Brain microvascular endothelial cell (primary cell): Measurements from ENCODE around the gene FAM149B1.
A peak's percentile ranks its signal among the peaks of the same experiment; 100 is the strongest.

ENCODE experiments used
- DNase-seq: peaks from one replicate; pipeline ENCODE4 v3.0.0-alpha.2; 2020
- H3K27ac ChIP-seq: fragments of 250-450 bp; sonication (Bioruptor Pico); 2 replicates; pipeline ENCODE4 v1.5.1; 2020; ENCODE audit warnings: mild to moderate bottlenecking, moderate library complexity
- H3K27me3 ChIP-seq: fragments of 250-450 bp; sonication (Bioruptor Pico); replicated peaks from 2 replicates; pipeline ENCODE4 v1.5.1; 2020; ENCODE audit warnings: mild to moderate bottlenecking
- H3K36me3 ChIP-seq: fragments of 250-450 bp; sonication (Bioruptor Pico); replicated peaks from 2 replicates; pipeline ENCODE4 v1.5.1; 2020; ENCODE audit warnings: mild to moderate bottlenecking
- H3K4me3 ChIP-seq: 2 replicates; pipeline ENCODE4 v1.5.1; 2011; ENCODE audit warnings: low read depth, mild to moderate bottlenecking, control low read depth, low read length, moderate library complexity
- in situ Hi-C: cut with HindIII; loops from 2 replicates; pipeline ENCODE4 v1.10.0; 2017; ENCODE audit warnings: low sequenced_read_pairs, low pct_ligation_motif_present
- TF ChIP-seq, protein P1 (sequence below): IDR thresholded peaks from 2 replicates; pipeline ENCODE4 v1.5.1; 2011; ENCODE audit warnings: low read depth, mild to moderate bottlenecking, moderate library complexity, low read length, control low read depth, inconsistent platforms; ENCODE audit errors: missing control alignments

The FAM149B1 gene

DNA sequence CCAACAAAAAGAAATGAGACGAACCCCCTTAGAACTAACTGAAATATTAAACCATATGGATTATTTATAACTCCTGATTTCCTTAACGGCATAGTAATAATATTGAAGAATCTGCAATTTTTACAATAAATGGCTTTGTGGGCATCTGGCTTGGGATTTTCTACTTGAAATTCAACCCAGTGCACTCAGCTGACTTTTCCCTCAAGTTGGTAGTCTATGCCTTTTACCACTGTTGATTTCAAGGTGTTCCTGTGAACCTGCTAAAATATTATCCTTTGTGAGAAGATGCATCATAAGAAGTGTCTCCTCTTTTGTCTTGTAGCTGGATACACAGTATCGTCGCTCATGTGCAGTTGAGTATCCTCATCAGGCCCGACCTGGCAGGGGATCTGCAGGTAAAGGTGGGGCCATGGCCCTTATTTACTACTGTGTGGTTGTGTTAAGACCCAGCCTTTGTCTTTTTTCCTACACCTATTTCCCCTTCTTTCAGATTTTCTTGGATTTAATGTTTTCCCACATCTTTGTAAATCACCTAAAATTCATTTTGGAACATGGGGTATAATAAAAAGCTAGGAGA, 71.2 kb downstream of the FAM149B1 start:
- H3K4me3 ChIP-seq, result no peak overlapping the region
- peaks cover 26% of the 10 kb centered on the region for H3K36me3 ChIP-seq

DNA sequence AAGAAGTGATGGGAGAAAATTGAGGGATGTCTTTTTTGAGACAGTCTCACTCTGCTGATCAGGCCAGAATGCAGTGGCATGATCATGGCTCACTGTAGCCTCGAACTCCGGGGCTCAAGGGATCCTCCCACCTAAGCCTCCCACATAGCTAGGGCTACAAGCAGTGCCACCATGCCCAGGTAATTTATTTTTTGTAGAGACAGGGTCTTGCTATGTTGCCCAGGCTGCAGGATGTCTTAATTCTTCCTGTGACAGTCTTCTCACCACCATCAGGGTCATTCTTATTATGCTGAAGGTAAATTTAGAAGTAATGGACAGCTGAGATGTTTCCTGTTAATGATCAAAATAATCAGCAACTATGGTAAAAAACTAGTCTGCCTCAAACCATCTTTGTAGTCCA, 72.0 kb downstream of the FAM149B1 start:
- in situ Hi-C loops, result no loop called here

More for the DNA sequence above, 71.2 kb downstream of the FAM149B1 start:
- Histone ChIP-seq H3K27me3 (no peaks in the 10 kb centered on the region), H3K27ac (no peak overlapping the region)
- in situ Hi-C loops, result no loop called here
- no peak for DNase-seq
- TF ChIP-seq, protein P1, sequence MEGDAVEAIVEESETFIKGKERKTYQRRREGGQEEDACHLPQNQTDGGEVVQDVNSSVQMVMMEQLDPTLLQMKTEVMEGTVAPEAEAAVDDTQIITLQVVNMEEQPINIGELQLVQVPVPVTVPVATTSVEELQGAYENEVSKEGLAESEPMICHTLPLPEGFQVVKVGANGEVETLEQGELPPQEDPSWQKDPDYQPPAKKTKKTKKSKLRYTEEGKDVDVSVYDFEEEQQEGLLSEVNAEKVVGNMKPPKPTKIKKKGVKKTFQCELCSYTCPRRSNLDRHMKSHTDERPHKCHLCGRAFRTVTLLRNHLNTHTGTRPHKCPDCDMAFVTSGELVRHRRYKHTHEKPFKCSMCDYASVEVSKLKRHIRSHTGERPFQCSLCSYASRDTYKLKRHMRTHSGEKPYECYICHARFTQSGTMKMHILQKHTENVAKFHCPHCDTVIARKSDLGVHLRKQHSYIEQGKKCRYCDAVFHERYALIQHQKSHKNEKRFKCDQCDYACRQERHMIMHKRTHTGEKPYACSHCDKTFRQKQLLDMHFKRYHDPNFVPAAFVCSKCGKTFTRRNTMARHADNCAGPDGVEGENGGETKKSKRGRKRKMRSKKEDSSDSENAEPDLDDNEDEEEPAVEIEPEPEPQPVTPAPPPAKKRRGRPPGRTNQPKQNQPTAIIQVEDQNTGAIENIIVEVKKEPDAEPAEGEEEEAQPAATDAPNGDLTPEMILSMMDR, result no peak

DNA sequence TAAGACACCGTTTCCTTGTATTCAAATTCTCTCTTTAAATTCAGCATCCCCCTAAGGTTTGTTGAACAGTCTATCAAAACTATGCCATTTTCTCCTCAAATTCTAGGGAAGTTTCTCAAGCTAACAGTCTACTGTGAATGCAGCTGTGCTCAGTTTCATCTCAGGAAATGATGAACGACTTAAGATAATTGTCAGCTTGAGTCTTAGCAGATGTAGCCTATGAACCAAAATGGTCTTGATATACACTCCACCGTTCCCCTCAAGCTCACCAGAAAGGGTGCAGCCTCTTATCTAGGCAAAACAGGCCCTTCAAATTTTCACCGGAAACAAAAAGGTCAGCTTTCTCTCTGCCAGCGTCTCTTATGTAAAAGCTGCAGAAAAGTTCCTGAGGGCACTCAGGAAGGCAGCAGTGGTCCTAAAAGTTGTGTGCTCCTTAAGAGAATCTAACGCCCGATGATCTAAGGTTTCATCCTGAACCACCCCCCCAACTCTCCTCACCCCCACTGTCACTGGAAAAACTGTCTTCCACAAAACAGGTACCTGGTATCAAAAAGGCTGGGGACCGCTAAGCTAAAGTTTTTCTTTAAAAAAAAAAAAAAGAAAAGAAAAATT, 77.1 kb downstream of the FAM149B1 start:
- Histone ChIP-seq H3K4me3 (peak overlapping the region; percentile 84), H3K27ac (no peak overlapping the region), H3K27me3 (no peaks in the 10 kb centered on the region), H3K36me3 (peaks cover 22% of the 10 kb centered on the region)
- no peak for DNase-seq
- TF ChIP-seq, protein P1, result no peak
- in situ Hi-C loops, result no loop called here

More for the DNA sequence above, 72.0 kb downstream of the FAM149B1 start:
- Histone ChIP-seq H3K36me3 (peaks cover 28% of the 10 kb centered on the region), H3K27ac (no peak overlapping the region), H3K4me3 (no peak overlapping the region), H3K27me3 (no peaks in the 10 kb centered on the region)
- TF ChIP-seq, protein P1, result no peak
- no peak for DNase-seq

DNA sequence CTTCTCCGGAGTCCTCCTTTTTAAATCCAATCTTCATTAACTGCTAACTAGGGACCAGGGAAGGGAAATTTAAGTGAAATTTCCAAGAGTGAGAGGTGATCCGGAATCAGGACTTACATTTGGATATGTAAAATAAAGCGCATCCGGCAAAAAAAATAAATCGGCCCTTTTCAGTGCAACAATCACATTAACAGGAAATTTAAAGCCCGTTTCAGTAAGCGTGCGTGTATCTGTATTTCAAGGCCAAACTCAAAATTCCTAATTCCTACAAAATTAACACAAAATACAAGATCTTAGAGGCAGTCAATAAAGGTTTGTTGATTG, 78.4 kb downstream of the FAM149B1 start:
- H3K36me3 ChIP-seq, result peaks cover 15% of the 10 kb centered on the region
- peak overlapping the region; percentile 84 for H3K4me3 ChIP-seq
- TF ChIP-seq, protein P1, result no peak
- no peak for DNase-seq
- H3K27me3 ChIP-seq, result no peaks in the 10 kb centered on the region
- in situ Hi-C loops, result no loop called here
- H3K27ac ChIP-seq, result peak overlapping the region; percentile 73

DNA sequence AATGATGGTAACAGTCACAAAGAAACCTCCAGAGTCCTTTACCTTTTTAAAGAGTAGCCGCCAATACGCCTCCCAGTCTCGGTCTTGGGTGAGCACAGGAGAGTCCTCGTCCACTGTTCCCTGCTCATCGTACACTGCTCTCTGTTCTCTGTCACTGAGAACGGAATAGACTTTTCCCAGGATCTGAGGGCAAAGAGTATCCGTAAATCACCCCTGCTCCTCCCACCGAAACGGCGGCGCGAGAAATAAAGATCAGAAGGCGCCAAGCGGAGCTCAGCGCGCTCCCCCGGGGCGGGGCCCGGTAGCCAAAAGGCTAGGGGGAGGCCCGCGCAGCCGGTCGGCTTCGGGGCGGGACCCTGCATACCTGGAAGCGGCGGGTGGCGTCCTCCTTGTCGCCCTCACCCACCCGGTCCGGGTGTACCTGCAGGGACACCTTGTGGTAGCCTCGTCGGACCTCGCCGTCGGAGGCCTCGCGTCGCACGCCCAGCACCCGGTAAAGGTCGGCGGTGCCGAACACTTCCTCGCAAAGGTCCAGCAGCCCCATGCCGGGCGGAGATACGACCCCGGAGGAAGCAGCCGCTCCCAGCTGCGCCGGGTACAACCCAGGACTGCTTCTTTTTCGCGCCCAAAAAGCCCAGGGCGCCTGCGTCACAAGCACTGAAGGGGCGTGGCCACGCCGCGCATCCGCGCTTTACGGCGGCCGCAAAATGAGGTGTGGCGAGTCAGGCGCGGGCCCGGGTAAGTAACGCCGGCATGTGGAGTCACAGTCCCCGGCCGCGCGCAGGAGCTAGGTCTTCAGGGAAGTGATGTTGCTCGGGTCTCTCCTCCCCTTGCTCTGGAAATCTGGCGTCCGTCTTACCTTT, 79.0 kb downstream of the FAM149B1 start, which contains the start of gene DNAJC9:
Gene DNAJC9, minus strand, starts transcription at position 610 of the 863 bp plus-strand sequence. Its CDS starts 66 bp downstream, at position 544.
- Histone ChIP-seq H3K4me3 (peak within 1 kb of the TSS; percentile 84), H3K27me3 (no peaks in the 10 kb centered on the region), H3K27ac (peak within 1 kb of the TSS; percentile 73), H3K36me3 (peaks cover 13% of the 10 kb centered on the region)
- TF ChIP-seq, protein P1, result no peak
- in situ Hi-C loops, result no loop called here
- DNase-seq, result peak; percentile 95
